ENCODE data around the gene FAM163B.

GRCh38 chr9:133618726-133619125, 9.5 kb upstream of the FAM163B start:
- TF ChIP-seq CTCF (IDR thresholded peaks at IDR 0.05), result no peak
- no peak for TF ChIP-seq E2F4 (CRISPR knock-in tag; IDR thresholded peaks at IDR 0.05; ENCODE audit: borderline replicate concordance, low read depth)
- TF ChIP-seq TCF7 (CRISPR knock-in tag; IDR thresholded peaks at IDR 0.05; ENCODE audit: low read depth), result no peak
- no peak for TF ChIP-seq MAX (CRISPR knock-in tag; IDR thresholded peaks at IDR 0.05)
- TF ChIP-seq GABPB1 (CRISPR knock-in tag; IDR thresholded peaks at IDR 0.05), result no peak
- TF ChIP-seq E2F5 (CRISPR knock-in tag; IDR thresholded peaks at IDR 0.05), result no peak
- no peak for TF ChIP-seq ERG (CRISPR knock-in tag; IDR thresholded peaks at IDR 0.05)
- TF ChIP-seq CREB1 (CRISPR knock-in tag; IDR thresholded peaks at IDR 0.05), result no peak

Data from WTC11 (cell line).